Activated CD8-positive, alpha-beta memory T cell treated with anti-CD3 and anti-CD28 coated beads for 36 hours (primary cell): Measurements from ENCODE around the gene SLC13A3. TPM values are rescaled to one million over a fixed set of nuclear protein-coding genes. Genes with fewer than 3 reads are reported as not detected.

Experiments used
- CTCF ChIA-PET: fragments of 350-600 bp; sonication (Branson Sonifier 250); formaldehyde crosslinking; loops from one replicate; lab custom pipeline; 2021; ENCODE audit warnings: antibody characterized with exemption; lab: Charles Lee
- POLR2A ChIA-PET: fragments of 350-600 bp; sonication (Branson Sonifier 250); formaldehyde crosslinking; loops from one replicate; lab custom pipeline; 2021; ENCODE audit warnings: antibody characterized with exemption; lab: Charles Lee
- total RNA-seq, 2 experiments: library from RNA; stranded (reverse); gene quantifications; one replicate each; pipeline ENCODE4 v1.2.3, GENCODE V29; 2021

SLC13A3 gene
- not detected for total RNA-seq

DNA sequence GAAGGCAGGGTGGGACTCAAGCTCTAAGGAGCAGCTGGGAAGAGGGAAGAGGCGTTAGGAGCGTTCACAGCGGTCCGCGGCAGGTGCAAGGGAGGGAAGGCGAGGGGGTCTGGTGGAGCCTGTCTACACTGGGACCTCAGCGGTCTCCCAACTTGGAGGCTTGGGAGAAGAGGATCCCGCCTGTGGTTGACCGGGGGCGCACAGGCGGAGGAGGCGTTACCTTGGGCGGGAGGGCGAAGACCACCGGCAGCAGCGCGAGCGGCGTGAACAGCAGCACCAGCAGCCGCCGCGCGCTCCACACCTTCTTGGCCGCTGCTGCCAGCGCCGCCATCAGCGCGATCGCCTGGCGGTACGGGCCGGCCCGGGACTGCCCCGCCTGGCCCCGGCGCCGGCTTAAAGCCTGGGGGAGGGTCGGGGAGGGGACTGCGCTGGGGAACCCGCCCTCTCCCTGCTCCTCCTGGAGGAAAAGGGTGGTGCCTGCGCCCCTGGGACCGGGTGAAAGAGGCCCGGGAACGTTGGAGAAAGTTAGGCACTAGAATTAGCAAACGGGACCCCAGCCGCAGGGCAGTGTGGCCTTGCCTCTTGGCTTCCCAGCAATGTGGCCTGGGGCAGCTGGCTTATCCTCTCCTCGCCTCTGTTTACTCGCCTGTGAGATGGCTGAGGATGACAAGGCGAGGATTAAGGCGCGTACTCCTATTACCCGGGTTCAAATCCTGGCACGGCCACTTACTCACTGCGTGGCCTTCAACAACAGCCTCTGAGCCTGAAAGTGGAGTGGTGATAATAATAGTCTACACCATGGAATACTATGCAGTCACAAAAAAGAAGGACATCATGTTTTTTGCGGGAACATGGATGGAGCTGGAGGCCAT is at the start of gene SLC13A3:
Gene SLC13A3 (minus strand): TSS at position 369 of the 872 bp plus-strand sequence. CDS start 38 bp downstream, at position 331.
- ChIA-PET CTCF (no interaction called here), POLR2A (no interaction called here)

- ChIA-PET POLR2A (no interaction called here), CTCF (interaction anchor here (1.3 kb wide), 1 partner anchor 163 kb away, joined by 3 read pairs; no protein-coding TSS in a partner anchor)
These were observed 49.8 kb upstream of the SLC13A3 start for GRCh38 chr20:46701057-46701456.

DNA sequence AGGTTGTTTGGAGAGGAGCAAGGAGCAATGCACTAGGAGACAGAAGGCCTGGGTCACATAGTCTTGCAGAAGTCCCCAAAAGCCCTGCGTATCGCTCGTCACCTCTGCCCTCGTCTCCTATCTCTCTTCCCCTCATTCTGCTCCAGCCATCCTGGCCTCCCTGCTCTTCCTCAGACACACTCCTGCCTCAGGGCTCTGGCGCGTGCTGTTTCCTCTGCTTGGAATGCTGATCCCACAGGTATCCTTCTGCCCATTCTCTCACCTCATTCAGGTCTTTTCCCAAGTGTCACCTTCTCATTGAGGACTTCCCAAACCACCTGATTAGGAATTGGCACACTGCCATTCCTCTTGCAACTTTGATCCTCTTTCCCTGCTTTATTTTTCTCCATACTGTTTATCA is 49.2 kb upstream of the SLC13A3 start:
- CTCF ChIA-PET = no interaction called here

DNA sequence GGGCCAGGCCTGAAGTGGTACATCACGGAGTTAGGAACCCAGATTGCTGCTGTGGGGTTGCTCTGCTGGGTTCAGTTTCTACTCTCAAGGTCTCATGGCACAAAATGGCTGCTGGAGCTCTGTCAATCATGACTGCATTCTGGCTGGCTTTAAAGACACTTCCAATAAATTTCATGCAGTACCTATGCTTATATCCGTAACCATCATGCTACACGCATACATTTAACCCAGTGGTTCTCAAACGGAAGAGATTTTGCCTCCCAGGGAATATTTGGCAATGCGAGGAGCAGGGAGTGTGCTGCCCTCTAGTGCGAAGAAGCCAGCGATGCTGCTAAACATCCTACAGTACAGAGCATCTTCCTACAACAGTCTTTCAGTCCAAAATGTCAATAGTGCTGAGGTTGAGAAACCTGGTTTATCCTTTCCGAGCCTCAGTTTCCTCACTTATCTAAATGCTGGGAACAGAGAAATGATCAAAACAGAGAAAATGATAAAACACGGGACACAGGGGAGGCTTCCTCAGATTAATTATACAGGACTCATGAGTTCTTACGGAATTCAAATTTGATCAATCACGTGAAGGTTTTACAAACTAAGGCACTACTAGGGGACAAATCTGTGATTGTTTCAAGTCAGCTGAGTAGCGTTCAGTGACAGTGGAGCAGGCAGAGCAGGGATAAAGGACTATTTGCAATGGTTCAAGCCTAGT is 48.5 kb upstream of the SLC13A3 start:
- ChIA-PET CTCF (no interaction called here), POLR2A (no interaction called here)

More for the DNA sequence above, 49.2 kb upstream of the SLC13A3 start:
- POLR2A ChIA-PET = no interaction called here

DNA sequence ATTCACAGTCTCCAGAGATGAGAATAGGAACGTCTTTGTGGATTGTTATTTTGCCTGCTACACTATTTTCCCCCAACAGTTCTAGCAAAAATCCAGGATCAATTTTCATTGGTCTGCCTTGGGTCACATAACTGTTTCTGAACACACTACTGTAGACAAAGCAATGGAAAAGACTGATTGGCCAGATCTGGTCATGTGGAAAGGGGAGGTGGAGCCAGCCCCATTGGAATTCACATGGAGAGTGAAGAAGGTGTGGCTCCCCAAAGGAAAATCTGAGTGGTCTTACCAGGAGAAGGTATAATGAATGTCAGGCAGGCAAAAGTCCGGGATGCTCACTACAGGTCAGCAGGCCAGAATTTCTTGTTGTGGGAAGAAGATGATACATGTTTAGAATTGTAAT is 47.5 kb upstream of the SLC13A3 start:
- POLR2A ChIA-PET = no interaction called here
- CTCF ChIA-PET = no interaction called here

DNA sequence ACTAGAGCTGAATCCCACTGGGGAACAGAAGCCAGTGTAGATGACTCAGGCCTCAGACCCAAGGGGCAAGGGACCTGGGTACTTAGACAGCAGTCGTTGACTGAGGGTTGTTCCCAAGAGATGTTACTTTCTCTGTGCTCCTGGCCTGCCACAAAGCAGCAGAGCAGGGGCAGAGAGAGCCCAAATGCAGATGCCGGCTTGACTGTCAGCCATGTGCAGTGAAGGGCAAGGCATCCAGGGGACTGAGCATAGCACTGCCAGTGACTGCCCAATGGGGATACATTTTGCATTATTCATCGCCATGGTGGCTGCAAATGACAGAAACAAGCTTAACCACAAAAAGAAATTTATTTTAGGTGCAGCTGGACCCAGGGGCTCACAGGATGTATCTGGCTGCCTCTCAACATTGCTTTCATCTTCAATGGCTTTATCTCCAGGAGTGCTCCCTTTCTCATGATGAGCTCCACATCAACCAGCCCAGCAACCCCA is 45.6 kb upstream of the SLC13A3 start:
- CTCF ChIA-PET = no interaction called here
- POLR2A ChIA-PET = no interaction called here

DNA sequence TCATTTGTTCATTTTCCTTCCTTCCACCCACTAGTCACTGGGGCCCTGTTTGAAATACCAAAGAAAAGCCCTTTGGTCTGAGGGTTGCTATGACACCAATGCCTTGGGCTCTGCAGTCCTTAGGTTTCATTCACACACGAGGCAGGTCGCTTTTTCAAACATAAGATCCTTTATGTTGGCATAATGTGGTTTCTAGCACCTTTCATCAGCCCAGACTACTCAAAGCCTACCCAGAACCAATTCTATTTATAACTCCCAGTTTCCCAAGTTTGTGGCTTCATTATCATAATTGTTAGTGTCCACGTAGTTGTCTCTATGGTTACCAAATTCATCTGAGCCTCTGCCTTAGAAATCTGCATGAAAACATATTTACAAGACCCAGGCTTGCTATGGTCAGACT is 44.6 kb upstream of the SLC13A3 start:
- ChIA-PET CTCF (no interaction called here), POLR2A (no interaction called here)

GRCh38 chr20:46694484-46694883 is 43.2 kb upstream of the SLC13A3 start:
- ChIA-PET POLR2A (no interaction called here), CTCF (no interaction called here)

DNA sequence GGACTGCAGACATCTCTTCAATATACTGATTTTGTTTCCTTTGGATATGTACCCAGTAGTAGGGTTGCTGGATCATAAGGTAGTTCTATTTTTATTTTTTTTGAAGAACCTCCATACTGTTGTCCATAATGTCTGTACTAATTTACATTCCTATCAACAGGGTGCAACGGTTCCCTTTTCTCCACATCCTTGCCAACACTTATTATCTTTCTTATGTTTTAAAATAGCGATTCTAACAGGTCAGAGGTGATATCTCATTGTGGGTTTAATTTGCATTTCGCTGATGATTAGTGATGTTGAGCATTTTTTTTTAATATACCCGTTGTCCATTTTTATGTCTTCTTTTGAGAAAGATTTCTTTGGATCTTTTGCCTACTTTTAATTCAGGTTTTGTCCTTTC is 39.9 kb upstream of the SLC13A3 start:
- POLR2A ChIA-PET = no interaction called here
- CTCF ChIA-PET = no interaction called here

- CTCF ChIA-PET = interaction anchor here (1.4 to 1.5 kb wide), 2 partner anchors 146 to 167 kb away, joined by 4 read pairs; no protein-coding TSS in a partner anchor
- POLR2A ChIA-PET = interaction anchor here (1.0 kb wide), 1 partner anchor 137 kb away, joined by 3 read pairs; no protein-coding TSS in a partner anchor
These were observed 39.2 kb upstream of the SLC13A3 start for GRCh38 chr20:46690219-46691106.

DNA sequence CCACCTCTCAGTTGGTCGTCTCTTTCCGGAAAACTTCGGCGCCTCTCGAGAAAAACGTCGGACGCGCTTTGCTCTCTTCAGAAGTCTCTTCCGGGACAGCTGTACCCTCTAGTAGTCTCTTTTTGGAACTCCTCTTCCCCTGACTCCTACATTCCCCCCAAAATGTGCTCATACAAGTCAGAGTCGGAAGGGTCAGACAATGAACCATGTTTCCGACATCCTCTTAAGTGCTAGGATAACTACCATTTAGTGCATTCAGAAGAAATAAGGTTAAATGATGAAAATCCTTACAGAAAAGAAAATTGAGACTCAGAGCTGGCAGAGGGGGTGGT is 38.5 kb upstream of the SLC13A3 start:
- ChIA-PET CTCF (interaction anchor here (1.4 to 1.5 kb wide), 3 partner anchors 141 to 166 kb away, joined by 3 to 4 read pairs (median 4); no protein-coding TSS in a partner anchor), POLR2A (interaction anchor here (1.0 kb wide), 1 partner anchor 137 kb away, joined by 3 read pairs; no protein-coding TSS in a partner anchor)

GRCh38 chr20:46689082-46689753 is 38.0 kb upstream of the SLC13A3 start, which contains the start of gene TP53RK:
TP53RK (minus strand) TSS chr20:46689444; CDS start chr20:46689414, 30 bp downstream.
- CTCF ChIA-PET = interaction anchor here (1.4 to 1.5 kb wide), 3 partner anchors 141 to 166 kb away, joined by 3 to 4 read pairs (median 4); no protein-coding TSS in a partner anchor
- POLR2A ChIA-PET = no interaction called here

DNA sequence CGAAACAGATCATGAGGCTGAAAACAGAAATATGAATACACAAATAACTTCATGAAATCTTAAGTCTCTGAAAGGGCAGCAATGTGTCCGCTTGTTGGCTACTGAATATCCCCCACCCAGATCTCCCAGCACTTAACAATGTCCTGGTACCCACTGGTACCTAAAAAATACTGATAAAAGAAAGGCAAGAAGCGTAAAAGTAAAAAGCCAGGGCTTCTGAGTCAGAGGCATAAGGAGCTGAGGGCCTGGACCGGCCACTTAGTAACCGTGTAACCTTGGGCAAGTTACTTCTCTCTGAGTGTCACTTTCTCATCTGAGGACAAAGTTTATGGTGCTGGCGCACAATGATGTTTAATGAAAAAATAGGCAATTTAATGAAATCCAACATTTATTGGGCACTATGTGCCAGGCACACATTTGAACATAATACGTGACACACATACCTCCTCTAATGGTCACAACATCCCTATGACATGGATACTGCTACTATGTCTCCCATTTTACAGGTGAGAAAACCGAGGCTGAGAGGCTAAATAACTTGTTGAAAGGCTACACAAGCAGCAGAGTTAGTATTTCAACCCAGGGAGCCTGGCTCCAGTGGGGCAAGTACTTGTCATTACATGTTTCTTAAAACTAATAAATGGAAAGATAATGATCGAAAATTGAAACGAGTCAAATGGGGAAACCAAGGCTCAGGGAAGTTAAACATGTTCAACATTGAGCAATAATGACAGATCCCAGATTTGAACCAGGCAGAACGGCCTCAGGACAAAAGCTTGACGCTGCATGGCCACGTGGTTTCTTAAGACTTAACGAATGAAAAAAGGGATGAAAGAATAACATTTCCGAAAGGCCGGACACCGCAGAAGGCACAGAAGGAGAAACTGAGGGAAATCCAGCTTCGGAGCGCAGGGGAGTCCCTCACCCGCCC is 37.2 kb upstream of the SLC13A3 start:
- ChIA-PET POLR2A (no interaction called here), CTCF (interaction anchor here (1.4 to 1.5 kb wide), 3 partner anchors 140 to 166 kb away, joined by 3 to 6 read pairs (median 4); no protein-coding TSS in a partner anchor)

DNA sequence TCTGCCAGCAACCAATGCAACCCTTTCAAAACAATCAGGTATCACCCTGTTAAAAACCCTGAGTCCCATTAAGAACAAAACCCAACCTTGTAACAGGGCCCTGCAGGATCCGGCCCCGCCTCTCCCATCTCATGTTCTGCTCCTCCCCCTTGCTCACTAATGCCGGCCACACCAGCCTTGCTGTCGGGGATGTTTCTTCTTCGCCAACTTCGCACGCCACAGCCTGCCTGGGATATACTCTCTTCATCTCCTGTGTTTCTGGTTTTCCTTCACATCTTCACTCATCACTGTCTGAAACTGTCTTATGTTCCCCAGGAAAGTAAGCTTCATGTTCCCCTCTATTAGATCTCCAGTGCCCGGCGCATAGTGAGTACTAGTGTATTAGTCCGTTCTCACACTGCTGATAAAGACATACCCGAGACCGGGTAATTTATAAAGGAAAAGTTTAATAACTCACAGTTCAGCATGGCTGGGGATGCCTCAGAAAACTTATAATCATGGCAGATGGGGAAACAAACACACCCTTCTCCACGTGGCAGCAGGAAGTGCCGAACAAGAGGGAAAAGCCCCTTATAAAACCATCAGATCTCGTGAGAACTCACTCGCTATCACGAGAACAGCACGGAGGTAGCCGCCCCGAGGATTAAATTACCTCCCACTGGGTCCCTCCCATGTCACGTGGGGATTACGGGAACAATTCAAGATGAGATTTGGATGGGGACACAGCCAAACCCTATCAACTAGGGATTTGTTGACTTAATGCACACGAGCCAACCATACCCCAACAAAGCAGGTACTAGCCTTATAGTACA is 32.9 kb upstream of the SLC13A3 start:
- ChIA-PET POLR2A (no interaction called here), CTCF (no interaction called here)

DNA sequence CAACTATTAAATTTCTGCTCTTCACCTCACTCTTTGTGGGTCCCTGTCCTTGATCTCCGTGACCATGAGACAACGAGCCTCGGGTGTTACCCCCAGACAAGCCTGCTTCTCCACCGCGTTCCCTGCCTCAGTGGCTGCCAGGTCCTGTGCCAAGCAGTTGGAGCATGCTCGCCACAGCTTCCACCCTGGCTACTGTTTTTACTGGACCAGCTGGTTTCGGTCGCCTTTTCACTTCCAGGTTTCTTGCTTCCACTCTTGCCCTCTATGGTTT is 32.3 kb upstream of the SLC13A3 start:
- CTCF ChIA-PET = no interaction called here
- POLR2A ChIA-PET = no interaction called here

- ChIA-PET CTCF (interaction anchor here (3.3 kb wide), 1 partner anchor 160 kb away, joined by 23 read pairs; no protein-coding TSS in a partner anchor), POLR2A (no interaction called here)
These were observed 31.9 kb upstream of the SLC13A3 start for GRCh38 chr20:46683011-46683667.
